ENCODE measurements around the gene ADORA1. TPM values are rescaled to one million over a fixed set of nuclear protein-coding genes. Genes with fewer than 3 reads are reported as not detected.

Gene ADORA1
- total and polyA plus RNA-seq, 10 of the 15 experiments (the other 5 are each of a cell fraction or from before 2014, with no cell fraction given) = not detected

- TF ChIP-seq RFX5 (IDR thresholded peaks at IDR 0.05; ENCODE audit: low read depth, low read length) = no peak
These were observed 37.9 kb upstream of the ADORA1 start (continued) for GRCh38 chr1:203089651-203090045.

GRCh38 chr1:203090421-203091198 lies 36.9 kb upstream of the ADORA1 start:
- Histone ChIP-seq H3K9ac (ENCODE audit: control insufficient read depth, insufficient read depth, low read length) (no peak overlapping the region), H3K36me3 (ENCODE audit: control insufficient read depth in 2 of 2, insufficient read depth in 2 of 2, low read length in 1 of 2) (no peaks in the 10 kb centered on the region), H3K27ac (ENCODE audit: control insufficient read depth, insufficient read depth) (no peak overlapping the region), H3K4me3 (no peak overlapping the region), H3K27me3 (replicated peaks in 1 of 2; ENCODE audit: control insufficient read depth in 2 of 2, insufficient read depth in 2 of 2, low read length in 1 of 2) (peaks cover 0 to 2% of the 10 kb centered on the region in 2 experiments; a peak in 2 of 4 replicates), H3K4me1 (ENCODE audit: control insufficient read depth, insufficient read depth, low read length) (no peaks in the 10 kb centered on the region), H4K20me1 (ENCODE audit: control insufficient read depth, insufficient read depth) (no peaks in the 10 kb centered on the region), H2AFZ (ENCODE audit: control insufficient read depth, low read depth, low read length) (no peak overlapping the region), H3K9me3 (replicated peaks; ENCODE audit: control insufficient read depth, insufficient read depth, low read length) (peaks cover 2% of the 10 kb centered on the region; the same call in 1 of the 3 replicates), H3K4me2 (ENCODE audit: control insufficient read depth, insufficient read depth) (no peak overlapping the region), H3K79me2 (ENCODE audit: control insufficient read depth, insufficient read depth, low read length) (no peaks in the 10 kb centered on the region)
- ChIA-PET POLR2A (interaction anchor here (0.7 kb wide), 1 partner anchor 145 kb away, joined by 5 read pairs; no protein-coding TSS in a partner anchor), SMC1A (ENCODE audit: uncharacterized antibody, unreplicated experiment) (no interaction called here), RAD21 (ENCODE audit: unreplicated experiment) (no interaction called here), CTCF (interaction anchor here (1.7 kb wide), 1 partner anchor 51 kb away, joined by 6 read pairs; no protein-coding TSS in a partner anchor)
- no TSS peak for BruUV-seq (replicated peaks)
- in situ Hi-C loops (cut with MboI) (no loop called here), intact Hi-C loops (cut with micrococcal nuclease; ENCODE audit: unreplicated experiment) (no loop called here)
- DNase-seq (ENCODE audit: low read depth, low spot score) (no peak), FAIRE-seq (no peak), ATAC-seq (no peak)
- 1% methylated on average over 6 of the region's 6 CpGs for WGBS (ENCODE audit: insufficient coverage, insufficient replicate concordance, low lambda C conversion rate, missing lambda C conversion rate)
- TF ChIP-seq MEF2A (IDR thresholded peaks at IDR 0.05; ENCODE audit: insufficient read depth, low read depth, low read length) = no peak
- no peak for TF ChIP-seq GABPA (IDR thresholded peaks at IDR 0.05; ENCODE audit: low read depth)
- no peak for TF ChIP-seq CHD4 (IDR thresholded peaks at IDR 0.05)
- TF ChIP-seq, protein P1, sequence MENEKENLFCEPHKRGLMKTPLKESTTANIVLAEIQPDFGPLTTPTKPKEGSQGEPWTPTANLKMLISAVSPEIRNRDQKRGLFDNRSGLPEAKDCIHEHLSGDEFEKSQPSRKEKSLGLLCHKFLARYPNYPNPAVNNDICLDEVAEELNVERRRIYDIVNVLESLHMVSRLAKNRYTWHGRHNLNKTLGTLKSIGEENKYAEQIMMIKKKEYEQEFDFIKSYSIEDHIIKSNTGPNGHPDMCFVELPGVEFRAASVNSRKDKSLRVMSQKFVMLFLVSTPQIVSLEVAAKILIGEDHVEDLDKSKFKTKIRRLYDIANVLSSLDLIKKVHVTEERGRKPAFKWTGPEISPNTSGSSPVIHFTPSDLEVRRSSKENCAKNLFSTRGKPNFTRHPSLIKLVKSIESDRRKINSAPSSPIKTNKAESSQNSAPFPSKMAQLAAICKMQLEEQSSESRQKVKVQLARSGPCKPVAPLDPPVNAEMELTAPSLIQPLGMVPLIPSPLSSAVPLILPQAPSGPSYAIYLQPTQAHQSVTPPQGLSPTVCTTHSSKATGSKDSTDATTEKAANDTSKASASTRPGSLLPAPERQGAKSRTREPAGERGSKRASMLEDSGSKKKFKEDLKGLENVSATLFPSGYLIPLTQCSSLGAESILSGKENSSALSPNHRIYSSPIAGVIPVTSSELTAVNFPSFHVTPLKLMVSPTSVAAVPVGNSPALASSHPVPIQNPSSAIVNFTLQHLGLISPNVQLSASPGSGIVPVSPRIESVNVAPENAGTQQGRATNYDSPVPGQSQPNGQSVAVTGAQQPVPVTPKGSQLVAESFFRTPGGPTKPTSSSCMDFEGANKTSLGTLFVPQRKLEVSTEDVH (IDR thresholded peaks at IDR 0.05; ENCODE audit: low read depth, partially characterized antibody) = no peak
- TF ChIP-seq BHLHE40 (IDR thresholded peaks at IDR 0.05; ENCODE audit: borderline replicate concordance in 1 of 2, low read depth in 2 of 2, low read length in 1 of 2) = no peak
- TF ChIP-seq HDAC2 (IDR thresholded peaks at IDR 0.05) = no peak
- no peak for TF ChIP-seq ESRRA (IDR thresholded peaks at IDR 0.05; ENCODE audit: low read length)
- no peak for TF ChIP-seq CREM (IDR thresholded peaks at IDR 0.05; ENCODE audit: low read depth)
- TF ChIP-seq BACH1 (IDR thresholded peaks at IDR 0.05; ENCODE audit: borderline replicate concordance) = no peak
- no peak for TF ChIP-seq KDM1A (IDR thresholded peaks at IDR 0.05; ENCODE audit: borderline replicate concordance)
- TF ChIP-seq POU2F2 (IDR thresholded peaks at IDR 0.05; ENCODE audit: borderline replicate concordance, low read depth, low read length) = no peak
- TF ChIP-seq HDAC6 (IDR thresholded peaks at IDR 0.05; ENCODE audit: unreplicated experiment) = no peak
- TF ChIP-seq NR2C2 (IDR thresholded peaks at IDR 0.05; ENCODE audit: borderline replicate concordance, control insufficient read depth, insufficient read length, low read depth) = no peak
- TF ChIP-seq, protein P2, sequence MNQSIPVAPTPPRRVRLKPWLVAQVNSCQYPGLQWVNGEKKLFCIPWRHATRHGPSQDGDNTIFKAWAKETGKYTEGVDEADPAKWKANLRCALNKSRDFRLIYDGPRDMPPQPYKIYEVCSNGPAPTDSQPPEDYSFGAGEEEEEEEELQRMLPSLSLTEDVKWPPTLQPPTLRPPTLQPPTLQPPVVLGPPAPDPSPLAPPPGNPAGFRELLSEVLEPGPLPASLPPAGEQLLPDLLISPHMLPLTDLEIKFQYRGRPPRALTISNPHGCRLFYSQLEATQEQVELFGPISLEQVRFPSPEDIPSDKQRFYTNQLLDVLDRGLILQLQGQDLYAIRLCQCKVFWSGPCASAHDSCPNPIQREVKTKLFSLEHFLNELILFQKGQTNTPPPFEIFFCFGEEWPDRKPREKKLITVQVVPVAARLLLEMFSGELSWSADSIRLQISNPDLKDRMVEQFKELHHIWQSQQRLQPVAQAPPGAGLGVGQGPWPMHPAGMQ (IDR thresholded peaks at IDR 0.05; ENCODE audit: borderline replicate concordance) = no peak
- TF ChIP-seq BCL11A (IDR thresholded peaks at IDR 0.05; ENCODE audit: low read depth, low read length) = no peak
- TF ChIP-seq, protein P3, sequence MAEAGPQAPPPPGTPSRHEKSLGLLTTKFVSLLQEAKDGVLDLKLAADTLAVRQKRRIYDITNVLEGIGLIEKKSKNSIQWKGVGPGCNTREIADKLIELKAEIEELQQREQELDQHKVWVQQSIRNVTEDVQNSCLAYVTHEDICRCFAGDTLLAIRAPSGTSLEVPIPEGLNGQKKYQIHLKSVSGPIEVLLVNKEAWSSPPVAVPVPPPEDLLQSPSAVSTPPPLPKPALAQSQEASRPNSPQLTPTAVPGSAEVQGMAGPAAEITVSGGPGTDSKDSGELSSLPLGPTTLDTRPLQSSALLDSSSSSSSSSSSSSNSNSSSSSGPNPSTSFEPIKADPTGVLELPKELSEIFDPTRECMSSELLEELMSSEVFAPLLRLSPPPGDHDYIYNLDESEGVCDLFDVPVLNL (IDR thresholded peaks at IDR 0.05; ENCODE audit: low read depth, low read length) = no peak

Measured in GM12878 (cell line).